WTC11 (cell line): Measurements from ENCODE around the gene ITPKB. TPM values are rescaled to one million over a fixed set of nuclear protein-coding genes. Genes with fewer than 3 reads are reported as not detected.
A peak's percentile ranks its signal among the peaks of the same experiment; 100 is the strongest.

Source experiments
- ATAC-seq: fragments of 200-7000 bp; cut with Tn5 transposase; 2 replicates; pipeline ENCODE4 v1.10.0; 2021; ENCODE audit warnings: mild to moderate bottlenecking, moderate library complexity
- CTCF ChIA-PET: fragments of 300-600 bp; sonication (Branson Sonifier 250); formaldehyde crosslinking; loops from one replicate; lab custom pipeline; 2021; ENCODE audit warnings: antibody characterized with exemption; lab: Charles Lee
- POLR2A ChIA-PET: fragments of 350-600 bp; sonication (Branson Sonifier 250); formaldehyde crosslinking; loops from one replicate; lab custom pipeline; 2021; ENCODE audit warnings: antibody characterized with exemption; lab: Charles Lee
- DNase-seq: peaks from one replicate; pipeline ENCODE4 v3.0.0; 2021; ENCODE audit warnings: low spot score
- H3K27ac Mint-ChIP-seq: 2 replicates; pipeline ENCODE4 v1.8.0; 2021; ENCODE audit warnings: mixed read lengths
- H3K27me3 Mint-ChIP-seq: 2 replicates; pipeline ENCODE4 v1.8.0; 2021; ENCODE audit warnings: low read depth, mild to moderate bottlenecking, moderate library complexity, mixed read lengths
- H3K36me3 Mint-ChIP-seq: 2 replicates; pipeline ENCODE4 v1.8.0; 2021; ENCODE audit warnings: mixed read lengths
- H3K4me1 Mint-ChIP-seq: 2 replicates; pipeline ENCODE4 v1.8.0; 2022; ENCODE audit warnings: mixed read lengths
- H3K4me3 Mint-ChIP-seq: 2 replicates; pipeline ENCODE4 v1.8.0; 2021; ENCODE audit warnings: mild to moderate bottlenecking, moderate library complexity, mixed read lengths
- H3K9me3 Mint-ChIP-seq: 2 replicates; pipeline ENCODE4 v1.8.0; 2021; ENCODE audit warnings: mixed read lengths
- ATF1 ChIP-seq: sonication (generic); formaldehyde crosslinking; IDR thresholded peaks from 2 replicates; pipeline ENCODE4 v1.8.1; 2023; ENCODE audit warnings: mild to moderate bottlenecking, moderate library complexity, missing genetic modification reagents
- MYBL2 ChIP-seq: sonication (generic); formaldehyde crosslinking; IDR thresholded peaks from 2 replicates; pipeline ENCODE4 v1.8.1; 2023; ENCODE audit warnings: mild to moderate bottlenecking, moderate library complexity, missing genetic modification reagents
- SP1 ChIP-seq: sonication (generic); formaldehyde crosslinking; conservative IDR thresholded peaks from 2 replicates; pipeline ENCODE4 v1.8.1; 2022; ENCODE audit warnings: missing genetic modification reagents
- TCF7 ChIP-seq: sonication (generic); formaldehyde crosslinking; IDR thresholded peaks from 2 replicates; pipeline ENCODE4 v1.8.0; 2022; ENCODE audit warnings: mild to moderate bottlenecking, low read depth, missing genetic modification reagents, moderate library complexity
- TEAD4 ChIP-seq: sonication (generic); formaldehyde crosslinking; IDR thresholded peaks from 2 replicates; pipeline ENCODE4 v1.8.0; 2022; ENCODE audit warnings: mild to moderate bottlenecking, missing genetic modification reagents
- ZNF423 ChIP-seq: fragments of 250-450 bp; sonication (Bioruptor Pico); IDR thresholded peaks from 2 replicates; pipeline ENCODE4 v2.1.2; 2022; ENCODE audit warnings: mild to moderate bottlenecking, moderate library complexity
- total RNA-seq: library from RNA; stranded (reverse); gene quantifications from 3 replicates; pipeline ENCODE4 v1.2.3, GENCODE V29; 2021
- TF ChIP-seq, protein P1 (sequence below): sonication (generic); formaldehyde crosslinking; IDR thresholded peaks from 2 replicates; pipeline ENCODE4 v1.8.1; 2023; ENCODE audit warnings: mild to moderate bottlenecking, moderate library complexity, missing genetic modification reagents
- TF ChIP-seq, protein P2 (sequence below): sonication (generic); formaldehyde crosslinking; IDR thresholded peaks from 2 replicates; pipeline ENCODE4 v1.8.0; 2022; ENCODE audit warnings: missing genetic modification reagents
- TF ChIP-seq, protein P3 (sequence below): sonication (generic); formaldehyde crosslinking; IDR thresholded peaks from 2 replicates; pipeline ENCODE4 v1.8.1; 2022; ENCODE audit warnings: low read depth, mild to moderate bottlenecking, moderate library complexity, missing genetic modification reagents, borderline replicate concordance
- TF ChIP-seq, protein P4 (sequence below): sonication (generic); formaldehyde crosslinking; IDR thresholded peaks from 2 replicates; pipeline ENCODE4 v1.8.0; 2023; ENCODE audit warnings: missing genetic modification reagents
- TF ChIP-seq, protein P5 (sequence below): sonication (generic); formaldehyde crosslinking; IDR thresholded peaks from 2 replicates; pipeline ENCODE4 v1.8.0; 2022; ENCODE audit warnings: mild to moderate bottlenecking, missing genetic modification reagents
- TF ChIP-seq, protein P6 (sequence below): sonication (generic); formaldehyde crosslinking; IDR thresholded peaks from 2 replicates; pipeline ENCODE4 v1.8.1; 2022; ENCODE audit warnings: mild to moderate bottlenecking, moderate library complexity, missing genetic modification reagents
- TF ChIP-seq, protein P7 (sequence below): sonication (generic); formaldehyde crosslinking; IDR thresholded peaks from 2 replicates; pipeline ENCODE4 v1.8.0; 2022; ENCODE audit warnings: mild to moderate bottlenecking, missing genetic modification reagents

The ITPKB gene
- total RNA-seq, 1 experiment from 2014 or later: 15.6 TPM

DNA sequence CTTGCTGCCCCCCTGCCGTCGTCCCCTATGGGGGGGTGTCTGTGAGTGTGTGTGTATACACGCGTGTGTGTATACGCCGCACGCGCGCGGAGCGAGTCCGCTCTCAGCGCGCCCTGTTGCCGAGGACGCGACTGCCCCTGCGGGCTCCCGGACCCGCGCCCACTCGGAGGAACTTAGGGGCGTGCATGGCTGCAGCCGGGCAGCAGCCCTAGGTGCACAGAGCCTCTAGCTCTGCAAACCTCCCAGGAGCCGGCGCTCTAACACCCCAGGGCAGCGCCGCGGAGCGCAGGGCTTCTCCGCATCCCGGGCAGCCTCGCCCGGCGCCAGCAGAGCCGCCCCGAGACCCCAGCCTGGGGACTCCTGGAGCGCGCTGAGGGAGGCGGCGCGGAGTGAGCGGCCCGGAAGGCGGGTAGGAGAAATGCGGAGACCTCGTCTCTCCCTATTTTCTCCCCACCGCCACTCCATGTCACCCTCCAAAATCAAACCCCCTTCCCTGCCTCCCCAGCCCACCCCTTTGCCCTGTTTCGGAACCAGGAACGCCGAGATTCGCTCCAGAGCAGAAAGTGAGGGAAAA, 574 bp downstream of the ITPKB start:
- DNase-seq (peak; percentile 42), ATAC-seq (peak; percentile 16)
- H3K27me3 Mint-ChIP-seq: peaks cover 43% of the 10 kb centered on the region
- ChIA-PET CTCF (interaction anchor here (0.6 to 1.0 kb wide), 3 partner anchors 50 to 130 kb away, joined by 3 read pairs; no protein-coding TSS in a partner anchor), POLR2A (interaction anchor here (1.0 kb wide), 1 partner anchor 59 kb away, joined by 3 read pairs; no protein-coding TSS in a partner anchor)
- peaks cover 22% of the 10 kb centered on the region for H3K4me1 Mint-ChIP-seq
- H3K4me3 Mint-ChIP-seq: peak overlapping the region; percentile 94
- peaks cover 7% of the 10 kb centered on the region for H3K9me3 Mint-ChIP-seq
- TF ChIP-seq MYBL2 (CRISPR knock-in tag) (peak; percentile 49; the same call in 1 of the 2 replicates), TEAD4 (CRISPR knock-in tag) (no peak), ZNF423 (peak; percentile 84), TCF7 (0 out of 2 replicates have a peak, but pooled peaks have one; percentile 53), ATF1 (CRISPR knock-in tag) (no peak), SP1 (CRISPR knock-in tag) (no peak)
- TF ChIP-seq, protein P1, sequence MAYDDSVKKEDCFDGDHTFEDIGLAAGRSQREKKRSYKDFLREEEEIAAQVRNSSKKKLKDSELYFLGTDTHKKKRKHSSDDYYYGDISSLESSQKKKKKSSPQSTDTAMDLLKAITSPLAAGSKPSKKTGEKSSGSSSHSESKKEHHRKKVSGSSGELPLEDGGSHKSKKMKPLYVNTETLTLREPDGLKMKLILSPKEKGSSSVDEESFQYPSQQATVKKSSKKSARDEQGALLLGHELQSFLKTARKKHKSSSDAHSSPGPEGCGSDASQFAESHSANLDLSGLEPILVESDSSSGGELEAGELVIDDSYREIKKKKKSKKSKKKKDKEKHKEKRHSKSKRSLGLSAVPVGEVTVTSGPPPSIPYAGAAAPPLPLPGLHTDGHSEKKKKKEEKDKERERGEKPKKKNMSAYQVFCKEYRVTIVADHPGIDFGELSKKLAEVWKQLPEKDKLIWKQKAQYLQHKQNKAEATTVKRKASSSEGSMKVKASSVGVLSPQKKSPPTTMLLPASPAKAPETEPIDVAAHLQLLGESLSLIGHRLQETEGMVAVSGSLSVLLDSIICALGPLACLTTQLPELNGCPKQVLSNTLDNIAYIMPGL (CRISPR knock-in tag): no peak; the same call in 1 of the 2 replicates
- TF ChIP-seq, protein P2, sequence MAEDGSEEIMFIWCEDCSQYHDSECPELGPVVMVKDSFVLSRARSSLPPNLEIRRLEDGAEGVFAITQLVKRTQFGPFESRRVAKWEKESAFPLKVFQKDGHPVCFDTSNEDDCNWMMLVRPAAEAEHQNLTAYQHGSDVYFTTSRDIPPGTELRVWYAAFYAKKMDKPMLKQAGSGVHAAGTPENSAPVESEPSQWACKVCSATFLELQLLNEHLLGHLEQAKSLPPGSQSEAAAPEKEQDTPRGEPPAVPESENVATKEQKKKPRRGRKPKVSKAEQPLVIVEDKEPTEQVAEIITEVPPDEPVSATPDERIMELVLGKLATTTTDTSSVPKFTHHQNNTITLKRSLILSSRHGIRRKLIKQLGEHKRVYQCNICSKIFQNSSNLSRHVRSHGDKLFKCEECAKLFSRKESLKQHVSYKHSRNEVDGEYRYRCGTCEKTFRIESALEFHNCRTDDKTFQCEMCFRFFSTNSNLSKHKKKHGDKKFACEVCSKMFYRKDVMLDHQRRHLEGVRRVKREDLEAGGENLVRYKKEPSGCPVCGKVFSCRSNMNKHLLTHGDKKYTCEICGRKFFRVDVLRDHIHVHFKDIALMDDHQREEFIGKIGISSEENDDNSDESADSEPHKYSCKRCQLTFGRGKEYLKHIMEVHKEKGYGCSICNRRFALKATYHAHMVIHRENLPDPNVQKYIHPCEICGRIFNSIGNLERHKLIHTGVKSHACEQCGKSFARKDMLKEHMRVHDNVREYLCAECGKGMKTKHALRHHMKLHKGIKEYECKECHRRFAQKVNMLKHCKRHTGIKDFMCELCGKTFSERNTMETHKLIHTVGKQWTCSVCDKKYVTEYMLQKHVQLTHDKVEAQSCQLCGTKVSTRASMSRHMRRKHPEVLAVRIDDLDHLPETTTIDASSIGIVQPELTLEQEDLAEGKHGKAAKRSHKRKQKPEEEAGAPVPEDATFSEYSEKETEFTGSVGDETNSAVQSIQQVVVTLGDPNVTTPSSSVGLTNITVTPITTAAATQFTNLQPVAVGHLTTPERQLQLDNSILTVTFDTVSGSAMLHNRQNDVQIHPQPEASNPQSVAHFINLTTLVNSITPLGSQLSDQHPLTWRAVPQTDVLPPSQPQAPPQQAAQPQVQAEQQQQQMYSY (CRISPR knock-in tag): no peak
- TF ChIP-seq, protein P3, sequence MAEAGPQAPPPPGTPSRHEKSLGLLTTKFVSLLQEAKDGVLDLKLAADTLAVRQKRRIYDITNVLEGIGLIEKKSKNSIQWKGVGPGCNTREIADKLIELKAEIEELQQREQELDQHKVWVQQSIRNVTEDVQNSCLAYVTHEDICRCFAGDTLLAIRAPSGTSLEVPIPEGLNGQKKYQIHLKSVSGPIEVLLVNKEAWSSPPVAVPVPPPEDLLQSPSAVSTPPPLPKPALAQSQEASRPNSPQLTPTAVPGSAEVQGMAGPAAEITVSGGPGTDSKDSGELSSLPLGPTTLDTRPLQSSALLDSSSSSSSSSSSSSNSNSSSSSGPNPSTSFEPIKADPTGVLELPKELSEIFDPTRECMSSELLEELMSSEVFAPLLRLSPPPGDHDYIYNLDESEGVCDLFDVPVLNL: 0 out of 2 replicates have a peak, but pooled peaks have one; percentile 34
- TF ChIP-seq, protein P4, sequence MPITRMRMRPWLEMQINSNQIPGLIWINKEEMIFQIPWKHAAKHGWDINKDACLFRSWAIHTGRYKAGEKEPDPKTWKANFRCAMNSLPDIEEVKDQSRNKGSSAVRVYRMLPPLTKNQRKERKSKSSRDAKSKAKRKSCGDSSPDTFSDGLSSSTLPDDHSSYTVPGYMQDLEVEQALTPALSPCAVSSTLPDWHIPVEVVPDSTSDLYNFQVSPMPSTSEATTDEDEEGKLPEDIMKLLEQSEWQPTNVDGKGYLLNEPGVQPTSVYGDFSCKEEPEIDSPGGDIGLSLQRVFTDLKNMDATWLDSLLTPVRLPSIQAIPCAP (CRISPR knock-in tag): 0 out of 2 replicates have a peak, but pooled peaks have one; percentile 11
- TF ChIP-seq, protein P5, sequence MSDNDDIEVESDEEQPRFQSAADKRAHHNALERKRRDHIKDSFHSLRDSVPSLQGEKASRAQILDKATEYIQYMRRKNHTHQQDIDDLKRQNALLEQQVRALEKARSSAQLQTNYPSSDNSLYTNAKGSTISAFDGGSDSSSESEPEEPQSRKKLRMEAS (CRISPR knock-in tag): peak; percentile 43; the same call in 1 of the 2 replicates
- TF ChIP-seq, protein P6, sequence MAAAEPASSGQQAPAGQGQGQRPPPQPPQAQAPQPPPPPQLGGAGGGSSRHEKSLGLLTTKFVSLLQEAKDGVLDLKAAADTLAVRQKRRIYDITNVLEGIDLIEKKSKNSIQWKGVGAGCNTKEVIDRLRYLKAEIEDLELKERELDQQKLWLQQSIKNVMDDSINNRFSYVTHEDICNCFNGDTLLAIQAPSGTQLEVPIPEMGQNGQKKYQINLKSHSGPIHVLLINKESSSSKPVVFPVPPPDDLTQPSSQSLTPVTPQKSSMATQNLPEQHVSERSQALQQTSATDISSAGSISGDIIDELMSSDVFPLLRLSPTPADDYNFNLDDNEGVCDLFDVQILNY (CRISPR knock-in tag): 0 out of 2 replicates have a peak, but pooled peaks have one; percentile 4
- TF ChIP-seq, protein P7, sequence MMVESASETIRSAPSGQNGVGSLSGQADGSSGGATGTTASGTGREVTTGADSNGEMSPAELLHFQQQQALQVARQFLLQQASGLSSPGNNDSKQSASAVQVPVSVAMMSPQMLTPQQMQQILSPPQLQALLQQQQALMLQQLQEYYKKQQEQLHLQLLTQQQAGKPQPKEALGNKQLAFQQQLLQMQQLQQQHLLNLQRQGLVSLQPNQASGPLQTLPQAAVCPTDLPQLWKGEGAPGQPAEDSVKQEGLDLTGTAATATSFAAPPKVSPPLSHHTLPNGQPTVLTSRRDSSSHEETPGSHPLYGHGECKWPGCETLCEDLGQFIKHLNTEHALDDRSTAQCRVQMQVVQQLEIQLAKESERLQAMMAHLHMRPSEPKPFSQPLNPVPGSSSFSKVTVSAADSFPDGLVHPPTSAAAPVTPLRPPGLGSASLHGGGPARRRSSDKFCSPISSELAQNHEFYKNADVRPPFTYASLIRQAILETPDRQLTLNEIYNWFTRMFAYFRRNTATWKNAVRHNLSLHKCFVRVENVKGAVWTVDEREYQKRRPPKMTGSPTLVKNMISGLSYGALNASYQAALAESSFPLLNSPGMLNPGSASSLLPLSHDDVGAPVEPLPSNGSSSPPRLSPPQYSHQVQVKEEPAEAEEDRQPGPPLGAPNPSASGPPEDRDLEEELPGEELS (CRISPR knock-in tag): 0 out of 2 replicates have a peak, but pooled peaks have one; percentile 6
- no peaks in the 10 kb centered on the region for H3K36me3 Mint-ChIP-seq
- H3K27ac Mint-ChIP-seq: no peak overlapping the region
